GM23248 (cell line): Measurements from ENCODE around the gene TYW3. TPM values are rescaled to one million over a fixed set of nuclear protein-coding genes. Genes with fewer than 3 reads are reported as not detected.
"Not testable (repeated sequence)": the region's sequence is repeated elsewhere in the genome, so short reads cannot be mapped to it uniquely, and the experiment has no call there.

Experiments used
- DNase-seq: peaks from one replicate; pipeline ENCODE4 v3.0.0-alpha.2; 2015
- H2AFZ ChIP-seq: fragments of 200-600 bp; sonication (generic); 2 replicates; pipeline ENCODE4 v1.6.1; 2016; ENCODE audit warnings: antibody characterized with exemption
- H3F3A ChIP-seq: fragments of 200-600 bp; sonication (generic); 2 replicates; pipeline ENCODE4 v1.6.1; 2016; ENCODE audit warnings: mild to moderate bottlenecking, antibody characterized with exemption, mixed run types; ENCODE audit not compliant: insufficient read depth
- H3K27ac ChIP-seq: fragments of 200-600 bp; sonication (generic); 2 replicates; pipeline ENCODE4 v1.5.1; 2016; ENCODE audit warnings: mild to moderate bottlenecking
- H3K27me3 ChIP-seq: fragments of 200-600 bp; sonication (generic); replicated peaks from 2 replicates; pipeline ENCODE4 v1.6.1; 2016; ENCODE audit warnings: mild to moderate bottlenecking; ENCODE audit not compliant: insufficient read depth
- H3K36me3 ChIP-seq: fragments of 200-600 bp; sonication (generic); 2 replicates; pipeline ENCODE4 v1.6.1; 2016; ENCODE audit warnings: low read depth, mild to moderate bottlenecking
- H3K4me1 ChIP-seq: fragments of 200-600 bp; sonication (generic); 2 replicates; pipeline ENCODE4 v1.6.1; 2016; ENCODE audit warnings: mild to moderate bottlenecking; ENCODE audit not compliant: insufficient read depth
- H3K4me2 ChIP-seq: fragments of 200-600 bp; sonication (generic); one replicate; pipeline ENCODE4 v1.6.1; 2016; ENCODE audit warnings: mild to moderate bottlenecking; ENCODE audit not compliant: unreplicated experiment
- H3K4me3 ChIP-seq: fragments of 200-600 bp; sonication (generic); 2 replicates; pipeline ENCODE4 v1.5.1; 2016; ENCODE audit warnings: mild to moderate bottlenecking
- H3K79me2 ChIP-seq: fragments of 200-600 bp; sonication (generic); 2 replicates; pipeline ENCODE4 v1.6.1; 2016; ENCODE audit warnings: mild to moderate bottlenecking; ENCODE audit not compliant: insufficient read depth
- H3K9ac ChIP-seq: fragments of 200-600 bp; sonication (generic); 2 replicates; pipeline ENCODE4 v1.6.1; 2016; ENCODE audit warnings: mild to moderate bottlenecking
- H3K9me2 ChIP-seq: fragments of 200-600 bp; sonication (generic); 2 replicates; pipeline ENCODE4 v1.6.1; 2016; ENCODE audit warnings: mixed run types, mild to moderate bottlenecking, moderate library complexity; ENCODE audit not compliant: insufficient read depth
- H3K9me3 ChIP-seq: fragments of 200-600 bp; sonication (generic); one replicate; pipeline ENCODE4 v1.6.1; 2017; ENCODE audit warnings: low read depth
- H4K20me1 ChIP-seq: fragments of 200-600 bp; sonication (generic); 2 replicates; pipeline ENCODE4 v1.6.0; 2016; ENCODE audit not compliant: insufficient read depth
- EZH2 ChIP-seq: fragments of 200-600 bp; sonication (generic); IDR thresholded peaks from 2 replicates; pipeline ENCODE4 v1.6.1; 2018; ENCODE audit warnings: antibody characterized with exemption, mild to moderate bottlenecking; ENCODE audit not compliant: insufficient read depth, poor library complexity, severe bottlenecking
- EZH2phosphoT487 ChIP-seq: fragments of 200-600 bp; sonication (generic); IDR thresholded peaks from 2 replicates; pipeline ENCODE4 v1.6.1; 2018; ENCODE audit warnings: antibody characterized with exemption, moderate library complexity, mild to moderate bottlenecking, low read depth; ENCODE audit not compliant: insufficient read depth
- WGBS, 2 experiments: methylation state at CpG; one replicate each; pipeline ENCODE4 v1.1.6; 2015 to 2017; ENCODE audit warnings: low lambda C conversion rate in 2 of 2, low coverage in 1 of 2; ENCODE audit errors: missing lambda C conversion rate in 2 of 2; 5-methylcytosine and 5-hydroxymethylcytosine counted together
- in situ Hi-C: fragments of 300-500 bp; cut with MboI; formaldehyde crosslinking; loops from 2 replicates; pipeline ENCODE4 v1.15.0; 2020
- polyA plus RNA-seq: library from polyadenylated mRNA; unstranded; fragments of >200 nt; fragmentation: Nextera tagmentation; extraction: Ambion mirVana; gene quantifications from 2 replicates; pipeline ENCODE4 v1.2.1, GENCODE V29; 2016
- total RNA-seq: library from RNA; depleted of rRNA; stranded (reverse); fragments of >200 nt; shearing (Covaris generic); gene quantifications from 2 replicates; pipeline ENCODE4 v1.2.3, GENCODE V29; 2014

TYW3 gene
- total and polyA plus RNA-seq, 2 experiments from 2014 or later, result 16.0 TPM

GRCh38 chr1:74731399-74732052 lies 1.4 kb upstream of the TYW3 start:
- Histone ChIP-seq H3K79me2 (peaks cover 26% of the 10 kb centered on the region), H3K27ac (0 out of 2 replicates have a peak overlapping the region, but pooled peaks have one; percentile 2)
- DNase-seq, result peak; percentile 55

GRCh38 chr1:74732071-74732946 lies 643 bp upstream of the TYW3 start:
- H3K36me3 ChIP-seq, H4K20me1 ChIP-seq, H3K9me2 ChIP-seq, DNase-seq, H3K9me3 ChIP-seq, H3K27me3 ChIP-seq, in situ Hi-C loops: not testable (repeated sequence)
- Histone ChIP-seq H3K4me1 (peaks cover 32% of the 10 kb centered on the region; the same call in 1 of the 2 replicates), H2AFZ (peak overlapping the region; percentile 98), H3K79me2 (peaks cover 30% of the 10 kb centered on the region), H3K9ac (peak overlapping the region; percentile 98), H3K27ac (peak overlapping the region; percentile 93), H3K4me3 (peak overlapping the region; percentile 100), H3K4me2 (peak overlapping the region; percentile 96), H3F3A (peaks cover 20% of the 10 kb centered on the region)
- WGBS, 2 experiments, result 14 to 18% methylated on average over 11 to 14 of the region's 17 CpGs

More at GRCh38 chr1:74731399-74732052, 1.4 kb upstream of the TYW3 start:
- Histone ChIP-seq H4K20me1 (0 out of 2 replicates have a peak, but pooled peaks cover 2% of the 10 kb centered on the region), H3K27me3 (no peaks in the 10 kb centered on the region), H3K9me3 (no peaks in the 10 kb centered on the region), H3K9me2 (no peaks in the 10 kb centered on the region), H3K4me1 (peaks cover 32% of the 10 kb centered on the region; the same call in 1 of the 2 replicates), H3K36me3 (peaks cover under 1% of the 10 kb centered on the region; the same call in 1 of the 2 replicates), H3F3A (peaks cover 20% of the 10 kb centered on the region), H3K4me3 (peak overlapping the region; percentile 100), H3K9ac (peak overlapping the region; percentile 11; the same call in 1 of the 2 replicates), H3K4me2 (peak overlapping the region; percentile 43), H2AFZ (peak overlapping the region; percentile 98)
- TF ChIP-seq EZH2, result no peak
- TF ChIP-seq EZH2phosphoT487, result no peak
- 58 to 59% methylated on average over 11 of the region's 11 CpGs for WGBS, 2 experiments
- in situ Hi-C loops, result no loop called here

GRCh38 chr1:74733604-74734484 lies 892 bp downstream of the TYW3 start:
- peaks cover 32% of the 10 kb centered on the region; the same call in 1 of the 2 replicates for H3K4me1 ChIP-seq
- H3K27me3 ChIP-seq, result no peaks in the 10 kb centered on the region
- 0 out of 2 replicates have a peak, but pooled peaks cover 2% of the 10 kb centered on the region for H4K20me1 ChIP-seq
- peak overlapping the region; percentile 96 for H3K4me2 ChIP-seq
- peaks cover 20% of the 10 kb centered on the region for H3F3A ChIP-seq
- WGBS, 2 experiments, result 18 to 19% methylated on average over 11 of the region's 11 CpGs
- H3K79me2 ChIP-seq, result peaks cover 30% of the 10 kb centered on the region
- no peaks in the 10 kb centered on the region for H3K9me3 ChIP-seq
- peak overlapping the region; percentile 98 for H3K9ac ChIP-seq
- H3K36me3 ChIP-seq, result peaks cover 17% of the 10 kb centered on the region; the same call in 1 of the 2 replicates
- no peaks in the 10 kb centered on the region for H3K9me2 ChIP-seq
- in situ Hi-C loops, result no loop called here
- peak; percentile 87 for DNase-seq
- H3K27ac ChIP-seq, result peak overlapping the region; percentile 93
- H2AFZ ChIP-seq, result peak overlapping the region; percentile 98
- no peak for TF ChIP-seq EZH2
- TF ChIP-seq EZH2phosphoT487, result no peak
- peak overlapping the region; percentile 100 for H3K4me3 ChIP-seq

GRCh38 chr1:74737333-74737732 lies 4.4 kb downstream of the TYW3 start:
- Histone ChIP-seq H3K4me1 (0 out of 2 replicates have a peak, but pooled peaks cover 10% of the 10 kb centered on the region), H3K27me3 (no peaks in the 10 kb centered on the region), H3K27ac (no peak overlapping the region), H3K9me2 (no peaks in the 10 kb centered on the region), H3K9me3 (no peaks in the 10 kb centered on the region), H3K36me3 (peaks cover 34% of the 10 kb centered on the region; the same call in 1 of the 2 replicates), H3K4me2 (no peak overlapping the region), H3K9ac (no peak overlapping the region), H2AFZ (no peak overlapping the region), H3F3A (peaks cover 6% of the 10 kb centered on the region), H3K4me3 (no peak overlapping the region), H4K20me1 (0 out of 2 replicates have a peak, but pooled peaks cover 2% of the 10 kb centered on the region), H3K79me2 (peaks cover 30% of the 10 kb centered on the region)
- no peak for DNase-seq
- TF ChIP-seq EZH2phosphoT487, result no peak
- no peak for TF ChIP-seq EZH2
- in situ Hi-C loops, result no loop called here
- 84 to 86% methylated on average over 4 of the region's 4 CpGs for whole genome bisulfite sequencing, 2 experiments

GRCh38 chr1:74740307-74740980 lies 7.5 kb downstream of the TYW3 start:
- DNase-seq, H3K4me2 ChIP-seq, H3K27me3 ChIP-seq, H3K9ac ChIP-seq, H3K9me2 ChIP-seq, in situ Hi-C loops, H4K20me1 ChIP-seq, H3K4me3 ChIP-seq, H3F3A ChIP-seq, H2AFZ ChIP-seq, H3K27ac ChIP-seq, H3K4me1 ChIP-seq, H3K9me3 ChIP-seq: not testable (repeated sequence)
- Histone ChIP-seq H3K79me2 (peaks cover 13% of the 10 kb centered on the region), H3K36me3 (peaks cover 36% of the 10 kb centered on the region)
- 98 to 99% methylated on average over 13 of the region's 13 CpGs for WGBS, 2 experiments
